HepG2 (cell line): ENCODE results near the gene BTF3L4. TPM values are rescaled to one million over a fixed set of nuclear protein-coding genes. Genes with fewer than 3 reads are reported as not detected.

Source experiments
- DR1 ChIP-seq: sonication (generic); formaldehyde crosslinking; IDR thresholded peaks from 2 replicates; pipeline ENCODE4 v1.8.0; 2021; ENCODE audit warnings: mild to moderate bottlenecking, missing genetic modification reagents, inconsistent platforms
- FOSL2 ChIP-seq: sonication (generic); formaldehyde crosslinking; IDR thresholded peaks from 2 replicates; pipeline ENCODE4 v1.4.0; 2020; ENCODE audit warnings: missing genetic modification reagents
- GLMP ChIP-seq: sonication (generic); formaldehyde crosslinking; IDR thresholded peaks from 2 replicates; pipeline ENCODE4 v1.9.0; 2021; ENCODE audit warnings: missing genetic modification reagents, mild to moderate bottlenecking, borderline replicate concordance
- KLF16 ChIP-seq, 2 experiments: sonication (generic) in 1 of 2; formaldehyde crosslinking in 1 of 2; IDR thresholded peaks; 2 replicates each; pipeline versions ENCODE4 v1.6.1 to v1.8.0; 2016 to 2023; ENCODE audit warnings: missing genetic modification reagents in 2 of 2, missing compliant biosample characterization in 1 of 2
- MAFF ChIP-seq: IDR thresholded peaks from 2 replicates; pipeline ENCODE4 v1.6.1; 2011; ENCODE audit warnings: low read depth, low read length, improper control_type of control experiment
- PHF20 ChIP-seq: sonication (generic); formaldehyde crosslinking; IDR thresholded peaks from 2 replicates; pipeline ENCODE4 v1.5.0; 2020; ENCODE audit warnings: mild to moderate bottlenecking, missing genetic modification reagents
- POGZ ChIP-seq: sonication (generic); formaldehyde crosslinking; IDR thresholded peaks from 2 replicates; pipeline ENCODE4 v1.4.0; 2020; ENCODE audit warnings: mild to moderate bottlenecking, missing genetic modification reagents
- SPEN ChIP-seq: sonication (generic); formaldehyde crosslinking; IDR thresholded peaks from 2 replicates; pipeline ENCODE4 v1.5.1; 2020; ENCODE audit warnings: low read depth, mild to moderate bottlenecking, missing genetic modification reagents
- TAF1 ChIP-seq: sonication (generic); formaldehyde crosslinking; IDR thresholded peaks from 2 replicates; pipeline ENCODE4 v1.4.0; 2020; ENCODE audit warnings: missing genetic modification reagents
- ZFP37 ChIP-seq: sonication (generic); formaldehyde crosslinking; IDR thresholded peaks from 2 replicates; pipeline ENCODE4 v1.4.0; 2020; ENCODE audit warnings: missing genetic modification reagents, borderline replicate concordance
- ZMYM2 ChIP-seq: sonication (generic); formaldehyde crosslinking; IDR thresholded peaks from 2 replicates; pipeline ENCODE4 v1.8.0; 2022; ENCODE audit warnings: mild to moderate bottlenecking, missing genetic modification reagents
- ZNF12 ChIP-seq: sonication (generic); formaldehyde crosslinking; IDR thresholded peaks from 2 replicates; pipeline ENCODE4 v1.5.0; 2020; ENCODE audit warnings: missing genetic modification reagents
- ZNF253 ChIP-seq: sonication (generic); formaldehyde crosslinking; IDR thresholded peaks from 2 replicates; pipeline ENCODE4 v1.8.0; 2022; ENCODE audit warnings: mild to moderate bottlenecking, missing genetic modification reagents, borderline replicate concordance
- ZNF329 ChIP-seq: sonication (generic); formaldehyde crosslinking; IDR thresholded peaks from 2 replicates; pipeline ENCODE4 v1.9.0; 2021; ENCODE audit warnings: low read depth, mild to moderate bottlenecking, missing genetic modification reagents
- ZNF343 ChIP-seq: sonication (generic); formaldehyde crosslinking; IDR thresholded peaks from 2 replicates; pipeline ENCODE4 v1.4.0; 2020; ENCODE audit warnings: mild to moderate bottlenecking, missing genetic modification reagents
- ZNF354B ChIP-seq: sonication (generic); formaldehyde crosslinking; IDR thresholded peaks from 2 replicates; pipeline ENCODE4 v1.8.0; 2022; ENCODE audit warnings: mild to moderate bottlenecking, missing genetic modification reagents
- ZNF546 ChIP-seq: sonication (generic); formaldehyde crosslinking; conservative IDR thresholded peaks from 2 replicates; pipeline ENCODE4 v1.8.1; 2023; ENCODE audit warnings: mild to moderate bottlenecking, missing genetic modification reagents
- ZNF883 ChIP-seq: sonication (generic); formaldehyde crosslinking; IDR thresholded peaks from 2 replicates; pipeline ENCODE4 v1.5.1; 2020; ENCODE audit warnings: mild to moderate bottlenecking, missing genetic modification reagents; ENCODE audit errors: not compliant biosample characterization
- polyA plus RNA-seq, 8 experiments: library from polyadenylated mRNA; depleted of rRNA in 3 of 8; stranded (reverse) in 7 of 8; unstranded in 1 of 8; fragments of >200 nt; fragmentation: Illumina TruSeq in 4 of 8; extraction: Trizol in 4 of 8; gene quantifications; 2 replicates each; pipeline versions ENCODE4 v1.2.1 to v1.2.3, GENCODE V29; 2011 to 2016; ENCODE audit warnings: low read depth in 4 of 8, missing spikeins in 1 of 8, mixed read lengths in 1 of 8; ENCODE audit not compliant: insufficient read depth in 1 of 8
- total RNA-seq, 5 experiments: library from RNA; depleted of rRNA; stranded (reverse); fragments of >200 nt; fragmentation: Illumina TruSeq; extraction: Trizol; gene quantifications; 2 replicates each; pipeline ENCODE4 v1.2.3, GENCODE V29; 2016; ENCODE audit warnings: low read depth in 1 of 5
- TF ChIP-seq, protein P1 (sequence below): sonication (generic); formaldehyde crosslinking; IDR thresholded peaks from 2 replicates; pipeline ENCODE4 v1.4.0; 2020; ENCODE audit warnings: missing genetic modification reagents, borderline replicate concordance
- TF ChIP-seq, protein P2 (sequence below): sonication (generic); formaldehyde crosslinking; IDR thresholded peaks from 2 replicates; pipeline ENCODE4 v1.5.0; 2020; ENCODE audit warnings: missing genetic modification reagents
- TF ChIP-seq, protein P3 (sequence below): IDR thresholded peaks from 2 replicates; pipeline ENCODE4 v1.6.1; 2016; ENCODE audit warnings: missing compliant biosample characterization, missing genetic modification reagents, borderline replicate concordance

Gene BTF3L4
- total and polyA plus RNA-seq, 2 of the 13 experiments (the other 11 are each of a cell fraction or from before 2014, with no cell fraction given), result 59.0 to 74.3 TPM

DNA sequence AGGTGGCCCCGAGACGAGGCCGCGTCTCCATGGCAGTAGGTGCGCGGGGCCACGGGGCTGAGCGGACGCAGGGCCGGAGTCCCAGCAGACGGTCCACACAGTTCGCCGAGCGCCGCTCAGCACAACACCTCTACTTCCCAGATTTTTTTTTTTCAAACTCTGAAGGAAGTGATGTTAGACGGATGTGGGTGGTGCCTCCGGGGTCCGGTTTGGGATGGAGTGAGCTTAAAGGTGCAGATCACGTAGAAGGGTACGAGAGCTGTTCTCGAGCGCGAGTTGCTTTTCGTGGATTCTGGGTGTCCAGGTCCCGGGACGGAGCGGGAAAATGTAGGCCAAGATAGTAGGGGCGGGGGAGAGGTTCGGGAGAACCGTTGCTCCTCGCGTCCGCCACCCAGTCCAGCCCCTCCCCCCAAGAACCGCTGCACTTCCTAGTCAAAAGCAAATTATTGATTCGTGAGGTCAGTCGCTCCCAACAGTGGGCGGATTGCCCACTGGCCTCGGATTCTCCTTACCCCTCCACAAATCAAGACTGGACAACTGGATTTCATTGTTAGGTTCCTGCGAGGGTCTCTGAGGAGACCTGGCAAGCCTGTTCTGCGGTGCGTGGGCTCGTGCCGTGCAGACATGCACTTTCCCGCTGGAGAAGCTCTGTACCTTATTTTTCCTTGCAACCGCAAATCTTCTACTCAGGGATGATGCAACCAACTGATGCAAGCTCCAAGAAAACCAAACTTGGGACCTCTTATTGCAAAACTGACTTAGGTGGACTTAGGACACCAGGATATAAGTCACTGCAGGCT, 829 bp upstream of the BTF3L4 start, which contains the start of gene TXNDC12 (continued):
- TF ChIP-seq, protein P1, sequence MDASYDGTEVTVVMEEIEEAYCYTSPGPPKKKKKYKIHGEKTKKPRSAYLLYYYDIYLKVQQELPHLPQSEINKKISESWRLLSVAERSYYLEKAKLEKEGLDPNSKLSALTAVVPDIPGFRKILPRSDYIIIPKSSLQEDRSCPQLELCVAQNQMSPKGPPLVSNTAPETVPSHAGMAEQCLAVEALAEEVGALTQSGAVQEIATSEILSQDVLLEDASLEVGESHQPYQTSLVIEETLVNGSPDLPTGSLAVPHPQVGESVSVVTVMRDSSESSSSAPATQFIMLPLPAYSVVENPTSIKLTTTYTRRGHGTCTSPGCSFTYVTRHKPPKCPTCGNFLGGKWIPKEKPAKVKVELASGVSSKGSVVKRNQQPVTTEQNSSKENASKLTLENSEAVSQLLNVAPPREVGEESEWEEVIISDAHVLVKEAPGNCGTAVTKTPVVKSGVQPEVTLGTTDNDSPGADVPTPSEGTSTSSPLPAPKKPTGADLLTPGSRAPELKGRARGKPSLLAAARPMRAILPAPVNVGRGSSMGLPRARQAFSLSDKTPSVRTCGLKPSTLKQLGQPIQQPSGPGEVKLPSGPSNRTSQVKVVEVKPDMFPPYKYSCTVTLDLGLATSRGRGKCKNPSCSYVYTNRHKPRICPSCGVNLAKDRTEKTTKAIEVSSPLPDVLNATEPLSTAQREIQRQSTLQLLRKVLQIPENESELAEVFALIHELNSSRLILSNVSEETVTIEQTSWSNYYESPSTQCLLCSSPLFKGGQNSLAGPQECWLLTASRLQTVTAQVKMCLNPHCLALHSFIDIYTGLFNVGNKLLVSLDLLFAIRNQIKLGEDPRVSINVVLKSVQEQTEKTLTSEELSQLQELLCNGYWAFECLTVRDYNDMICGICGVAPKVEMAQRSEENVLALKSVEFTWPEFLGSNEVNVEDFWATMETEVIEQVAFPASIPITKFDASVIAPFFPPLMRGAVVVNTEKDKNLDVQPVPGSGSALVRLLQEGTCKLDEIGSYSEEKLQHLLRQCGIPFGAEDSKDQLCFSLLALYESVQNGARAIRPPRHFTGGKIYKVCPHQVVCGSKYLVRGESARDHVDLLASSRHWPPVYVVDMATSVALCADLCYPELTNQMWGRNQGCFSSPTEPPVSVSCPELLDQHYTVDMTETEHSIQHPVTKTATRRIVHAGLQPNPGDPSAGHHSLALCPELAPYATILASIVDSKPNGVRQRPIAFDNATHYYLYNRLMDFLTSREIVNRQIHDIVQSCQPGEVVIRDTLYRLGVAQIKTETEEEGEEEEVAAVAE (CRISPR knock-in tag), result 0 out of 2 replicates have a peak, but pooled peaks have one; percentile 13
- TF ChIP-seq ZNF329 (CRISPR knock-in tag), result peak; percentile 62; the same call in 1 of the 2 replicates
- TF ChIP-seq ZNF546 (CRISPR knock-in tag), result no peak
- TF ChIP-seq ZFP37 (CRISPR knock-in tag), result 0 out of 2 replicates have a peak, but pooled peaks have one; percentile 24
- TF ChIP-seq ZNF883 (CRISPR knock-in tag), result peak; percentile 23
- TF ChIP-seq ZNF253 (CRISPR knock-in tag), result peak; percentile 38; the same call in 1 of the 2 replicates
- peak; percentile 23; the same call in 1 of the 2 replicates for TF ChIP-seq SPEN (CRISPR knock-in tag)
- peak; percentile 53 for TF ChIP-seq POGZ (CRISPR knock-in tag)
- TF ChIP-seq GLMP (CRISPR knock-in tag), result no peak
- TF ChIP-seq ZNF354B (CRISPR knock-in tag), result no peak
- peak; percentile 70; the same call in 1 of the 2 replicates for TF ChIP-seq PHF20 (CRISPR knock-in tag)
- TF ChIP-seq, protein P2, sequence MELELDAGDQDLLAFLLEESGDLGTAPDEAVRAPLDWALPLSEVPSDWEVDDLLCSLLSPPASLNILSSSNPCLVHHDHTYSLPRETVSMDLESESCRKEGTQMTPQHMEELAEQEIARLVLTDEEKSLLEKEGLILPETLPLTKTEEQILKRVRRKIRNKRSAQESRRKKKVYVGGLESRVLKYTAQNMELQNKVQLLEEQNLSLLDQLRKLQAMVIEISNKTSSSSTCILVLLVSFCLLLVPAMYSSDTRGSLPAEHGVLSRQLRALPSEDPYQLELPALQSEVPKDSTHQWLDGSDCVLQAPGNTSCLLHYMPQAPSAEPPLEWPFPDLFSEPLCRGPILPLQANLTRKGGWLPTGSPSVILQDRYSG, result peak; percentile 33; the same call in 1 of the 2 replicates
- peak in 1 of 2 experiments; percentile 76; a peak in 2 of 4 replicates for TF ChIP-seq KLF16 (CRISPR knock-in tag; IDR thresholded peaks at IDR 0.05)
- 0 out of 2 replicates have a peak, but pooled peaks have one; percentile 19 for TF ChIP-seq ZNF12 (CRISPR knock-in tag)
- TF ChIP-seq, protein P3, sequence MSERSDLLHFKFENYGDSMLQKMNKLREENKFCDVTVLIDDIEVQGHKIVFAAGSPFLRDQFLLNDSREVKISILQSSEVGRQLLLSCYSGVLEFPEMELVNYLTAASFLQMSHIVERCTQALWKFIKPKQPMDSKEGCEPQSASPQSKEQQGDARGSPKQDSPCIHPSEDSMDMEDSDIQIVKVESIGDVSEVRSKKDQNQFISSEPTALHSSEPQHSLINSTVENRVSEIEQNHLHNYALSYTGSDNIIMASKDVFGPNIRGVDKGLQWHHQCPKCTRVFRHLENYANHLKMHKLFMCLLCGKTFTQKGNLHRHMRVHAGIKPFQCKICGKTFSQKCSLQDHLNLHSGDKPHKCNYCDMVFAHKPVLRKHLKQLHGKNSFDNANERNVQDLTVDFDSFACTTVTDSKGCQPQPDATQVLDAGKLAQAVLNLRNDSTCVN (CRISPR knock-in tag), result peak; percentile 53; the same call in 1 of the 2 replicates
- no peak for TF ChIP-seq MAFF
- TF ChIP-seq TAF1 (CRISPR knock-in tag), result peak; percentile 82
- TF ChIP-seq ZMYM2 (CRISPR knock-in tag), result peak; percentile 43; the same call in 1 of the 2 replicates
- TF ChIP-seq DR1 (CRISPR knock-in tag), result peak; percentile 65; the same call in 1 of the 2 replicates
- peak; percentile 22; the same call in 1 of the 2 replicates for TF ChIP-seq FOSL2
- TF ChIP-seq ZNF343 (CRISPR knock-in tag), result peak; percentile 78
